HUES48 (cell line): Measurements from ENCODE around the gene LTN1.

ENCODE experiments used
- H3K27ac ChIP-seq: one replicate; pipeline ENCODE4 v1.7.0; 2013; ENCODE audit warnings: low read depth, low read length, inconsistent platforms
- H3K27me3 ChIP-seq: 2 replicates; pipeline ENCODE4 v1.6.1; 2013; ENCODE audit warnings: mild to moderate bottlenecking, low read length; ENCODE audit not compliant: control insufficient read depth, insufficient read depth
- H3K36me3 ChIP-seq: 2 replicates; pipeline ENCODE4 v1.6.1; 2013; ENCODE audit warnings: low read length; ENCODE audit not compliant: control insufficient read depth, insufficient read depth
- H3K4me1 ChIP-seq: 2 replicates; pipeline ENCODE4 v1.6.1; 2013; ENCODE audit warnings: mild to moderate bottlenecking, low read length; ENCODE audit not compliant: control insufficient read depth, insufficient read depth
- H3K4me3 ChIP-seq: 2 replicates; pipeline ENCODE4 v1.5.1; 2013; ENCODE audit warnings: mild to moderate bottlenecking, low read depth, low read length
- H3K9ac ChIP-seq: 2 replicates; pipeline ENCODE4 v1.6.1; 2013; ENCODE audit warnings: mild to moderate bottlenecking, low read depth, low read length, moderate library complexity
- H3K9me3 ChIP-seq: 2 replicates; pipeline ENCODE4 v1.6.1; 2013; ENCODE audit warnings: low read length; ENCODE audit not compliant: control insufficient read depth, insufficient read depth

LTN1 gene

DNA sequence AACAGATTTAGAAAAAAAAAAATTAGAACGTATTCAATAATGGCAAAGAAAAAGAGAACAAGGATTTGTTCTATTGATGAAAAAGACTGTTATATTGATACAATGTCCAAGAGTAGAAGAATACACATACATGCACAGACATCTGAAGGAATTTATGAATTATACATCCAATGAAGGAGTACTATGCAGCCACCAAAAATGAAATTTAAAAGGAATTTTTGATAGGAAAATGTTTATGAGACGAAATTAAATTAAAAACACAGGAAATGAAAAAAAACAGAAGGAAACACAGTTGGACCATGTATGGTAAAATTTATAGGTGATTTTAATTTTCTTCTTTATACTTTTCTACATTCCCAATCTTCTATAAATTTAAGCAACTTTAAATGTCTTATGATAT lies 110.3 kb downstream of the LTN1 start:
- Histone ChIP-seq H3K27ac (no peak overlapping the region), H3K36me3 (peaks cover 46% of the 10 kb centered on the region), H3K4me1 (no peaks in the 10 kb centered on the region)

More for the DNA sequence above, 110.3 kb downstream of the LTN1 start:
- no peak overlapping the region for H3K9ac ChIP-seq
- no peaks in the 10 kb centered on the region for H3K9me3 ChIP-seq
- H3K27me3 ChIP-seq: no peaks in the 10 kb centered on the region
- H3K4me3 ChIP-seq: no peak overlapping the region
